Measurements from ENCODE around the gene DNPEP. TPM values are rescaled to one million over a fixed set of nuclear protein-coding genes. Genes with fewer than 3 reads are reported as not detected.

The DNPEP gene
- total RNA-seq, 1 donor from 2014 or later: 93.4 TPM

DNA sequence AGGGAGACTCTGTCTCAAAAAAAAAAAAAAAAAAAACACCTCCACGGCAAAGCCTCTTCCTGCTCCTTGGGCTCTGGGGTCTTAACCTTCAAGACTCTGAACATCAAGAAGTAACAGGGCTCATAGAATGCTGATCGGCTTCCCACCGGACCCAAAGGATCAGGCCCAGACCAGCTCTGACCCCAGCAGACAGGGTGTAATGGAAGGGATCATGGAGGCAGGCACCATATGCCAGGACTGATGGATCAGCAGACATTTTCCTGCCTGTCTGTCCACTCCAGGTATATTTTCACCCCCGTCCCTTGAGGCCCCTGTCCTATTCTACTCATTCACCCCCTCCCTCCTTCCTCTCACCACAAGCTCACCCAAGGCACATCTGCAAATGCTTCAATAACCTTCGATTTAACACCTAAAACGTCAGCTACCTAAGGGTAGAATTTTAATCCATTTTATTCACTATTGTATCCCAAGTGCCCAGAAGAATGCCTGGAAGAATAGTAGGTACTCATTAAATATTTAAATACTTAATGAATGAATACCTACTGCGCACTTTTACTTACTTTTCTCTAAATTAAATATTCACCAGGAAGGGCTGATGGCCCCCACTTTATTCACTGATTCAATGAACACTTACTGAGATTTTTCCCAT is 42.4 kb upstream of the DNPEP start:
- ChIA-PET CTCF (interaction anchor here (1.9 kb wide), 1 partner anchor 99 kb away, joined by 5 read pairs; no protein-coding TSS in a partner anchor), POLR2A (interaction anchor here (0.5 to 0.6 kb wide), 2 partner anchors 47 to 252 kb away, joined by 4 to 5 read pairs; no protein-coding TSS in a partner anchor)
- DNase-seq (no peak), ATAC-seq (ENCODE audit: low read depth) (no peak)
- Mint-ChIP-seq H3K36me3 (ENCODE audit: low read depth) (no peaks in the 10 kb centered on the region), H3K4me1 (no peaks in the 10 kb centered on the region), H3K27ac (no peak overlapping the region), H3K4me3 (no peak overlapping the region), H3K9me3 (no peaks in the 10 kb centered on the region), H3K27me3 (peaks cover 28% of the 10 kb centered on the region)
- TF ChIP-seq, protein P1, sequence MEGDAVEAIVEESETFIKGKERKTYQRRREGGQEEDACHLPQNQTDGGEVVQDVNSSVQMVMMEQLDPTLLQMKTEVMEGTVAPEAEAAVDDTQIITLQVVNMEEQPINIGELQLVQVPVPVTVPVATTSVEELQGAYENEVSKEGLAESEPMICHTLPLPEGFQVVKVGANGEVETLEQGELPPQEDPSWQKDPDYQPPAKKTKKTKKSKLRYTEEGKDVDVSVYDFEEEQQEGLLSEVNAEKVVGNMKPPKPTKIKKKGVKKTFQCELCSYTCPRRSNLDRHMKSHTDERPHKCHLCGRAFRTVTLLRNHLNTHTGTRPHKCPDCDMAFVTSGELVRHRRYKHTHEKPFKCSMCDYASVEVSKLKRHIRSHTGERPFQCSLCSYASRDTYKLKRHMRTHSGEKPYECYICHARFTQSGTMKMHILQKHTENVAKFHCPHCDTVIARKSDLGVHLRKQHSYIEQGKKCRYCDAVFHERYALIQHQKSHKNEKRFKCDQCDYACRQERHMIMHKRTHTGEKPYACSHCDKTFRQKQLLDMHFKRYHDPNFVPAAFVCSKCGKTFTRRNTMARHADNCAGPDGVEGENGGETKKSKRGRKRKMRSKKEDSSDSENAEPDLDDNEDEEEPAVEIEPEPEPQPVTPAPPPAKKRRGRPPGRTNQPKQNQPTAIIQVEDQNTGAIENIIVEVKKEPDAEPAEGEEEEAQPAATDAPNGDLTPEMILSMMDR (IDR thresholded peaks at IDR 0.05): no peak
- intact Hi-C loops (cut with micrococcal nuclease): no loop called here

DNA sequence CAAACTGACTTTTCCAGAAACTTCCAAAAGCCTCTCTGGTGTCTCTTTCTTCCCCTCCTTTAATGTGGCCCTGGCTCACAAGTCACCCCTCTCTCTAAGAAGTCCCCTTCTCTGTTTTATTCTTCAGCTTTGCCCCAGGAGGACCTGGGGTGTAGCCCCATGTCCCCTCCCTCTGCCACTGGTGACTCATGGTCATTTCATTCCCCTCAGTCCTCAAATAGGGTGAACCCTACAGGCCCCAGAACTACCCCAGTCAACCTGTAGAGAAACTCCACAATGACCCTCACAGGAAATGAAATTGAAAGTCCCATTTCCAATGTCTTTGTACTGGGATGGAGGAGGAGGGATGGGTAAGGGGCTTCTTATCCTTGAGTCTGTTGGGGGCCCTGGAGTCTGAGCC is 40.8 kb upstream of the DNPEP start:
- no peaks in the 10 kb centered on the region for H3K9me3 Mint-ChIP-seq
- intact Hi-C loops (cut with micrococcal nuclease): no loop called here
- peaks cover 31% of the 10 kb centered on the region for H3K27me3 Mint-ChIP-seq
- TF ChIP-seq, protein P1 (IDR thresholded peaks at IDR 0.05): no peak
- no peak for ATAC-seq (ENCODE audit: low read depth)
- no peak overlapping the region for H3K4me3 Mint-ChIP-seq
- H3K36me3 Mint-ChIP-seq (ENCODE audit: low read depth): no peaks in the 10 kb centered on the region
- ChIA-PET CTCF (no interaction called here), POLR2A (no interaction called here)
- H3K27ac Mint-ChIP-seq: no peak overlapping the region
- no peak for DNase-seq
- H3K4me1 Mint-ChIP-seq: no peaks in the 10 kb centered on the region

DNA sequence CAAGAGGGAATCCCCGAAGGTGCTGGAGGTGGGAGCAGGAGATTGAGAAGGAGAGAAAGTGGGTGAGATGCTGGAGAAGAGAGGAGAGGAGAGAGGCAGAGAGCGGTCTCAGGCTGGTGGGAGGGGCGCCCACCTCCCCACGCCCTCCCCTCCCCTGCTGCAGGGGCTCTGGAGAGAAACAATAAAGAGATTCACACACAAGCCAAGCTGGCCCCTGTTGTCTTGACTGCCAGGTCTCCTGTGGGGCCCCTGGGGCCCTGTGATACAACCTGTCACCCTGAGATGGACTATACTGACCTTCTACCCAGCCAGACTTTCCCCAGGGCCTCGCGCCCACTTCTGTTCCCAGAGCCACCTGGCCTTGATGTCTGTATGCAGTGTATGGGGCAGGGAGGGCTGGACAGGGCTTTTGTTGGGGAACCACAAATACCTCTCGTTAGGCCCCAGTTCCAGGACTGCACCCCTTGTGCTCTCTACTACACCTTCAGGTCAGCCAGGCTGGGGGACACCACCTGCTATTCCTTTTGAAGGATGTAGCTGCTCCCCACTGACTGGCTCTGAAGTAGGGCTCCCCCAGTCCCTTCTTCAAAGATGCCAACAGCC is 38.9 kb upstream of the DNPEP start:
- no peaks in the 10 kb centered on the region for H3K9me3 Mint-ChIP-seq
- TF ChIP-seq, protein P1 (IDR thresholded peaks at IDR 0.05): no peak
- no peaks in the 10 kb centered on the region for H3K36me3 Mint-ChIP-seq (ENCODE audit: low read depth)
- CTCF ChIA-PET: no interaction called here
- intact Hi-C loops (cut with micrococcal nuclease): no loop called here
- POLR2A ChIA-PET: no interaction called here
- no peak overlapping the region for H3K27ac Mint-ChIP-seq
- no peak for DNase-seq
- H3K4me3 Mint-ChIP-seq: no peak overlapping the region
- peaks cover 25% of the 10 kb centered on the region for H3K27me3 Mint-ChIP-seq
- H3K4me1 Mint-ChIP-seq: no peaks in the 10 kb centered on the region
- ATAC-seq (ENCODE audit: low read depth): no peak

- ChIA-PET POLR2A (no interaction called here), CTCF (no interaction called here)
- no peak overlapping the region for H3K27ac Mint-ChIP-seq
- no peaks in the 10 kb centered on the region for H3K9me3 Mint-ChIP-seq
- TF ChIP-seq, protein P1 (IDR thresholded peaks at IDR 0.05): no peak
- ATAC-seq (ENCODE audit: low read depth): no peak
- peaks cover 27% of the 10 kb centered on the region for H3K27me3 Mint-ChIP-seq
- no peaks in the 10 kb centered on the region for H3K4me1 Mint-ChIP-seq
- H3K36me3 Mint-ChIP-seq (ENCODE audit: low read depth): no peaks in the 10 kb centered on the region
- intact Hi-C loops (cut with micrococcal nuclease): no loop called here
- H3K4me3 Mint-ChIP-seq: no peak overlapping the region
- DNase-seq: no peak
Measured at GRCh38 chr2:219426068-219426443, 38.3 kb upstream of the DNPEP start.

DNA sequence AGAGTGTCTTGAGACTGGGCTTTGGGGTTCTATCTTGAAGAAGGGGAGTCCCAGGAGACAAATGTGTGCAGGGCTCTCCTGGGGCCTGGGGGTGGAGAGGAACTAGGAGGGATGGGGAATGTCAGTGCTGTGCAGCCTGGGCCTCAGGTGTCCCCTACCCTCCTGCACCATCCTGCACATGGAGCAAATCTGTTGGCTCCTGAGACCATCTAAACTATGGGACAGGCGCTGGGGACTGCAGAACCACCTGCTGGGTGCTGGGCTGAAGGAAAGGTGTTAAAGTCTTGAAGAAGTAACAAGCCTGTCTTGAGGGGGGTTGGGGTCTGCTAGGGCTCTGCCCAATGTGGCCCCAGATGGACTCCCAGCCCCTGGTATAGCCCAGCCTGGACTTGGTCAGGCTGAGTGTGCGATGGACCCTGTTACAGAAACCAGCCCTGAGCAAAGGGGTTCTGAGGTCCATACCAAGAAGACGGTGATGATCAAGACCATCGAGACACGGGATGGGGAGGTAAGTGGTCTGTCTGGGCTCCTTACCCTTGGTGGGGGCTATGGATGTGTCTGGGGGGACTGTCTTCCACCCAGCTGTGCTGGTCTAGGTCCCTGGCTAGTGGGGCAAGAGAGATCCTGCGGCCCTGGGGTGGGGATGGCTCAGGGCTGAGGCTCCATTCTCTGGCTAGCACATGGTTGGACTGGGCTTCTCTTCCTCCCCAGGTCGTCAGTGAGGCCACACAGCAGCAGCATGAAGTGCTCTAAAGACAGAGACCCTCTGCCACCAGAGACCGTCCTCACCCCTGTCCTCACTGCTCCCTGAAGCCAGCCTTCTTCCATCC is 37.7 kb upstream of the DNPEP start:
- TF ChIP-seq, protein P1 (IDR thresholded peaks at IDR 0.05): no peak
- H3K36me3 Mint-ChIP-seq (ENCODE audit: low read depth): no peaks in the 10 kb centered on the region

More for the DNA sequence above, 37.7 kb upstream of the DNPEP start:
- CTCF ChIA-PET: no interaction called here
- Mint-ChIP-seq H3K27ac (no peak overlapping the region), H3K27me3 (peaks cover 32% of the 10 kb centered on the region), H3K9me3 (no peaks in the 10 kb centered on the region), H3K4me1 (no peaks in the 10 kb centered on the region), H3K4me3 (no peak overlapping the region)
- POLR2A ChIA-PET: no interaction called here
- intact Hi-C loops (cut with micrococcal nuclease): no loop called here
- no peak for DNase-seq
- ATAC-seq (ENCODE audit: low read depth): no peak

Data from activated B cell treated with CpG ODN at 0.5 μM for 24 hours (primary cell).